ENCODE data around the gene MIPEP. TPM values are rescaled to one million over a fixed set of nuclear protein-coding genes. Genes with fewer than 3 reads are reported as not detected.

Gene MIPEP
- total RNA-seq, 2 donors from 2014 or later: 15.0 to 15.7 TPM

Other genes starting within 250 kb of the MIPEP start
- not detected for gene C1QTNF9B, start 8.1 kb upstream of the MIPEP start, total RNA-seq